Forelimb muscle (tissue), 1 donor: ENCODE measurements around the gene ALDH4A1. TPM values are rescaled to one million over a fixed set of nuclear protein-coding genes. Genes with fewer than 3 reads are reported as not detected.
"Not testable (repeated sequence)": the region's sequence is repeated elsewhere in the genome, so short reads cannot be mapped to it uniquely, and the experiment has no call there.

ENCODE experiments used
- DNase-seq: peaks from one replicate; pipeline ENCODE4 v3.0.0-alpha.2; 2013; ENCODE audit warnings: low read depth
- polyA plus RNA-seq: library from polyadenylated mRNA; unstranded; fragments of 120-200 nt; gene quantifications from one replicate; pipeline ENCODE4 v1.2.1, GENCODE V29; 2013; ENCODE audit not compliant: insufficient read length

Gene ALDH4A1
- polyA plus RNA-seq, 1 donor: 11.9 TPM

DNA sequence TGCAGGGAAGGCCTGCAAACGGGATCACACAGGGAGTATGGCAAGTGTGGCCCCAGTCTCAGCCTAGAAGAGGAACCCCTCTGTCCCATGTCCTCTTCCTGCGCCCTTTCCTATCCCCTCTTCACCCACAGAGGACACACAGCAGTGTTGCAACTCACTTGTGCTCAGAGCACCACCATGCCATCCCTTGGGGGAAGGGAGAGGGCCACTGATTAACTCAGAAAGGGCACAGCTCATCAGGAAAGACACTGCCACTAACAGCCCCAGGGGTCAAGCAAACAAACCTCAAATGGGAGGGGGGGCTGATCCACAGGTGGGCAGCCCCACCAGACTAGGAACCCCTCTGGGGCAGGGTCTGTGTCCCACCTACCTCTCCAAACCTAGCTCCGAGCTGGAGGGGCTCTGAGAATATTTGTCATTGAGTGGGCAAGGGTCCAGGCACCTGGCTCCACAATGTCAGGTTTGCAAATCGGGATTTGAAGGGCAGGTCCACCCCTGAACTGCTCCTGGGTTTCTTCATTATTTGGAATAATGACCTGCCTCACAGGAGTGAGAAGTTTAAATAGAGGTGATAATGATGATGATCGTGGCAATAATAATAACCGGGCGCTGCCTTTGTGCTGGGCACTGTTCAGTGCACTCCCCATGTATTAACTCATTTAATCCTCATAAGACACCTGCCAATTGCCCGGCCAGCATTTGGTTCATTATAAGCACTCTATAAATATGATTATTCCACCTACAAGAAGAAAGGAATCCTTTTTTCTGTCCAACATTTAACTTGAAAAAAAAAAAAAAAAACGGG, 1.0 kb downstream of the ALDH4A1 start:
- DNase-seq: no peak

DNA sequence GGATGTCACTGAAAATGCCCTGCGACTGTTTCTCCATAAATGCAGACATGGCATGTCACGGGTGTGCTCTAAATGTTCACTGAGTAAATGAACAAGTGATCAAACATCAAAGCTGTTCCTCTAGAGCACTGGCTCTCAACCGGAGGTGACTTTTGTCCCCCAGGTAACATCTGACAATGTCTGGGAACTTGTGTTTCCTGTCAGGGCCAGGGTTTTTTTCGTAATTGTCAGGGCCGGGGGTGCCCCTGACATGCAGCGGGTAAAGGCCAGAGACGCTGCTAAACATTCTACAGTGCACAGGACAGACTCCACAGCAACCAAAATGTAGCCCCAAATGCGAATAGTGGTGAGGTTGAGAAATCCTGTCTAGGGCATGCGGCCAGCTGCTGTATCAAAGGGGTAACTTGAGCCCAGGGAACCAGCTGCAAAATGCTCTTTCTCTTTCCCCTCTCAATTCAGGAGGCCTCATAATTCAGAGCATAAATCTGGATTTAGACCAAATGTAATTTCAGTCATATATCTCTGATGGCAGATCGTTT, 2.0 kb downstream of the ALDH4A1 start:
- DNase-seq: no peak

DNA sequence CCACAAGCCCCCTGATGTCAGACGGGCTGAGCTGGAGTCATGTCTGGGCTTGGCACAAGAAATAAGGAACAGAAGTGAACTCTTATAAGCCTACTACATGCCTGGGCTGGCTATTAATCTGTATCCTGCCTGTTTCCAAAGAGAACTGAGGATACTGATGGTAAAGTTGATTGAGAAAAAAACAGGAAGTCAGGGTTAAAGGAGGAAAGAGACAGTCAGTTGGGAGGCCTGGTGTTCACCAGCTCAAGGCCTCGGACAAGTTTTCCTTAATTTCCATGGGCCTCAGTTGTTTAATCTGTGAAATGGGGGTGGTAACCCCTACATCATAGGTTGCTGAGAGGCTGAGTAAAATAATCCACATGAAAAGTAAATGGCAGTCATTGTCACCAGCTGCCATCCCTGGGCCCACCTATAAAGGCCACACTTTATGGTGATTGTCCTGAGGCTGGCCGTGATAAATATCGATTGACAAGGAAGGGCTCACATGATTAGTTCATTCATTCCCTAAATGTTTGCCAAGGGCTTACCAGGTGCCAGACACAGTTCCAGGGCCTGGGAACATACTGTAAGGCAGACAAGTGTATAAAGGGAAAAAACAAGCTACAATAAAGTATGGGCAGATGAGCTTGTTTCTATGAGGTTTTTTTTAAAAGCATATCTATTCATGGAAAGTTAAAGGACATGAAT, 2.8 kb downstream of the ALDH4A1 start:
- no peak for DNase-seq

DNA sequence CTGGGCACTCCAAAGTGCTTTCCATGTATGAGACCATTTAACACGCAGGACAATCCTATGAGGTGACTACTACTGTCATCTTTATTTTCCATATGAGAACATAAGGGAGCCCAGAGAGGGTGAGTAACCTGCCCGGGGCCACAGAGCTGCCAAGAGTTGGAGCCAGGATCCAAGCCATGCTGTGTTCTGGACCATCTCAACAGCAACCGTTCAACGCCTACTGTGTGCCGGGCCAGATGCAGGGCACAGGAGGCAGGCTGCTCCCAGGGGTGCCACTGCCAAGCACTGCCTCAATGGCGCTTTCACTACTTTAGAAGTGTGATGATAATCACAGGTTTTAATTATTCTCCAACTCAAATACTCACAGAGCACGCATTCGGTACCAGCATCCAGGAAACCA, 3.8 kb downstream of the ALDH4A1 start:
- DNase-seq: no peak

DNA sequence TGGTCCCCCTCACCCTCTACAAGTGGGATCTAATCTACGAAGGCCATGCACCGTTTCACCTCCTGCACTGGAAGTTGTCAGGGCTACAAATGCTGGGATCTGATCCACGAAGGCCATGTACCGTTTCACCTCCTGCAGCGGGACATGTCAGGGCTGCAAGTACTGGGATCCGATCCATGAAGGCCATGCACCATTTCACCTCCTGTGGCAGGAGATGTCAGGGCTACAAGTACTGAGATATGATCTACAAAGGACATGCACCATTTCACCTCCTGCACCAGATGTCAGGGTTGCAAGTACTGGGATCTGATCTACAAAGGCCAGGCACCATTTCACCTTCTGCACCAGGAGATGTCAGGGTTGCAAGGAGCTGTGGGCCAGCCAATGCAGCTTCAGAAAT, 7.0 kb downstream of the ALDH4A1 start:
- no peak for DNase-seq

DNA sequence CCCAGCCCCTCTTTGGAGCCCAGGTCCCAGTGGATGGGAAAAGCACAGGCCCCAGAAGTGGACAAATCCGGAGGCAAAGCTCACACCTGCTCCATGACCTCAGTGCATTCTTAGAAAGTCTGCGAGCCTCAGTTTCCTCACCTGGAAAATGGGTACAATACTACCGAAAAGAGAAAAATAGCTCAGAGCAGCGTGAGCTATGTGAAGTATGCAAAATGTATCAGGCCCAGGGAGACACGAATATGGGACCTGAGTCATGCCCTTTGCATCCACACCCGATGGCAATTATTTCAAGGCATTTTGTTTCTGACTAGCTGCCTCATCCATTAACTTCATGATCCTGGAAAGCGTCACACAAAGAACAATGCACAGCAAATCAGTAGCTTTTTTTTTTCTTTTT, 9.2 kb downstream of the ALDH4A1 start:
- no peak for DNase-seq

DNA sequence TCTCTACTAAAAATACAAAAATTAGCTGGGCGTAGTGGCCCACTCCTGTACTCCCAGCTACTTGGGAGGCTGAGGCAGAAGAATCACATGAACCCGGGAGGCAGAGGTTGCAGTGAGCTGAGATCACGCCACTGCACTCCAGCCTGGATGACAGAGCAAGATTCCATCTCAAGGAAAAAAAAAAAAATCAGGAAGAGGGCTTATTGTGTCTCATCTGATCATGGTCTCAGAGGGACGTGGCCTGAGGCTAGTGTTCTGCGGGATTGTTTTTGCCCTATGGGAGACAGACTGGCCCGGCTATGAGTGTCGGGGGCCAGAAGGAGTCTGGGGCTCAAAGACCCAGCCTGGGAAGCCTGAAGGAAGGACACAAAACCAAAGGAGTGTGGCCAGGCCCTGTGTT, 10.5 kb downstream of the ALDH4A1 start:
- DNase-seq: not testable (repeated sequence)

DNA sequence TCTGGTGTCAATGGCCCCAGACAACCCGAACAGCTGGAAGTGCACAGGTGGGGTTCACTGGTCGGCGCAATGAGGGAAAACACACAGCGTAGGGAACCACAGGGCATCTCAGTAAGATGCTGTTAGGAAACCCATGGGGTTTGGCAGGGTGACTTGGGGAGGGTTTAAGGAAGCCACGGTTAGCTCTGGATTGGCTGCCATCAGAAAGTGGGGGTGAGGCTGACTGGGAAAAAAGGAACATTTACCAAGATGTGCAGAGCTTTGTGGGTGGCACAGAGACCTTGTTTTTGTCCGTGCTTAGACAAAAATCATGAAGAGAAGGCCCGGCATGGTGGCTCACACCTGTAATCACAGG, 11.0 kb downstream of the ALDH4A1 start:
- DNase-seq: no peak

DNA sequence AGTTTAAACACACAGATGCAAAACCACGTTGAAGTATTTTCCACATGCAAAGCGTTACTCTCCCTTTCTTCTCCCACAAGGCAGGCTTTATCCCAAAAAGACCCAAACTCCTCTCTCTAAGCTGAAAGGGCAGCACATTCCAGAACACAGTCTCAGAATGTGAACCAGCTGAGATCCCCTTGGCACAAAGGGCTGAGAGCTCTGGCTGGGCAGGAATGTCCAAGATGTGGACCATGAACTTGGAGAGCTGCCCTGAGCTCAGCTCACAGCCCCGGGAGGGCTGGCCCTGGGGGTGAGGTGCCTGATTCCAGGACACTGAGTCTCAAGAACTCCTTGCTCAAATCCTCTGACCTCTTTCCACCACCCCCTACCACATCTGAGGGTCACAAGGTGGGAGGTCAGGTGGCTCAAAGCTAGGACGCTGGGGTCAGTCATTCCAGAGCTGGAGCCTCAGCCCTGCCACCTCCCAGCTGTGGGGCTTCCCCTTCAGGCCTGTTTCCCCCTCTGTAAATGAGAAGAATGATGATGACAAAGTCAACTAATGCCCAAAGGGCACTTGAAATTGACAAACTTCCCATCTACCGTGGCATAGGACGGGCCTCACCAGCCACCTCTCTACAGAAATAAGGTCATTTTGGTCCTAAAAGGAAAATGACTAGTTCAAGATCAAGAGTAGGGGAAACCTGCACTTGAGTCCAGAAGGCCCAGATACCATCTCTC, 11.5 kb downstream of the ALDH4A1 start:
- no peak for DNase-seq

DNA sequence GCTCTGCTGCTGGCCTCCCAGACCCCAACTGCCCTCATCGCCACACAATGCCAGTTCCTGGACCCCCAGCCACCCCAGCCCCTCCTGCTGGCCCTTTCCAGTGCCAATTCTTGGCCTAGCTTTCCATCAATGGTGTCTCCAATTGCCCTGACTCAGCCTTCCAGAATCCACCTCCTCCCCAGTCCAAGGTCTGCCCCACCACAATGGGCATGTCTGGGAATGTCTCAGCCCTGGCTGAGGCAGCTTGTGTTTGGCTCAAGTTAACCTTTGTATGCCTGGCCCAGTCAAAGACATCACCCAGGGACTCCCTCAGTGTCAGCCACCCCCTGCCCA, 16.4 kb downstream of the ALDH4A1 start:
- DNase-seq: no peak

DNA sequence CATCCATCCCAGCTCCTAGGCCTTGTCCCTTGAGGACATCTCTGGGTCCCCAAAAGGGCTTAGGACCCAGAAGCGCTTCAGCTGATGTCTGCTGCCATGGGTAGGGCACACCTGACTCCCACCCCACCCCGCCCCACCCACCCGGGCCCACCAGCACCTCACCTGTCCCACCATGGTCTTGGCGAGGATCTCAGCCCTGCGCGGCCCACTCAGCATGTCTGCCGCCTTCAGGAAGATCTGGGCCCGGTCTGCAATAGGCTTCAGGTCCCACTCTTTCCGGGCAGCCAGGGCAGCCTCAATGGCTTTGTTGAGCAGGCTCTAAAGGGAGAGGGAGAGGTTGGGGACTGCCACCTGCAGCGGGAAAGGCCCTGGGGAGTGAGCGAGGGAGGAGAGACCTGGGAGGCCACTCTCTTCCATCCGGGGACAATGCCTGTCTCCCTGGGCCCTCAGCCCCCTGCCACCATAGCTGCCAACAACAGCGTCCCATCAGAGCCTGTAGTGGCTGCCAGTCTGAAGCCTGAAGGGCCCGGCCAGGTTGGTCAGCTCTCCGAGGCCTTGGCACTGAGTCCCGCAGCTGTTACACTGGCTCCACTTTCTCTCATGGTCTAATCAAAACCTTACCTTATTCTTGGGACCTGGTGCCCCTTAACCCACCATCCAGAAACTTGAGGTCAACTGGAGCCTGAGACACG, 16.9 kb downstream of the ALDH4A1 start:
- DNase-seq: no peak

DNA sequence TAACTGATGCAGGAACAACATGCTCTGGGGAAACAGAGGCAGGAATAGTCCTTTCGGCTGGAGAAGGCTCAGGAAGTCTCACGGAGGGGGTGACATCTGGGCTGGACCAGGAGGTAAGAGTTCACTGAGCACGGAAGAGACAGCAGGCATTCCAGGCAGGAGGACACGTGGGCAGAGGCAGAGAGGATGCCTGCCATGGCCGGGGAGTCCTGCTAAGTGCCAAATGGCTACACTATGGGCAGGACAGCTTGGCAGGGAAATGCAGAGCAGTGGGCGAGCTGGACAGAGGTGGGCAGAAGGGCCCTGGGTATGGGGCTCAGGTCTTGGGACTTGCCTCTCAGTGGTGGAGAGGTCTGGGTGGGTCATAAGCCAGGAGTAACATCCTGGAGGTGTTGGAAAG, 17.6 kb downstream of the ALDH4A1 start:
- DNase-seq: no peak

DNA sequence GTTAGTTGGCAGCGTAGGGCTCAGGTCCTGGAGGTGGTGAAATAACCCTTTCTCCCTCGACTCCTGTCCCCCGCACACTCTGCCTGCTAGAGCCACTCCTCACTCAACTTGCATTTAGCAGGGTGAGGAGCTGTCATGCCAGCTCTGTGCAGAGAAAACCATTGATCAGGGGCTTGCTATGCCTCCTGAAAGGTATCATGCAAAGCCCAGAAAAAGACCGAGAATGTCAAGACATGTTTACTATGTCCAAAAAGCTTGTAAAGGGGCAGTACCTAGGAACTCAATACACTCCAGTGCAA, 18.0 kb downstream of the ALDH4A1 start:
- DNase-seq: no peak

DNA sequence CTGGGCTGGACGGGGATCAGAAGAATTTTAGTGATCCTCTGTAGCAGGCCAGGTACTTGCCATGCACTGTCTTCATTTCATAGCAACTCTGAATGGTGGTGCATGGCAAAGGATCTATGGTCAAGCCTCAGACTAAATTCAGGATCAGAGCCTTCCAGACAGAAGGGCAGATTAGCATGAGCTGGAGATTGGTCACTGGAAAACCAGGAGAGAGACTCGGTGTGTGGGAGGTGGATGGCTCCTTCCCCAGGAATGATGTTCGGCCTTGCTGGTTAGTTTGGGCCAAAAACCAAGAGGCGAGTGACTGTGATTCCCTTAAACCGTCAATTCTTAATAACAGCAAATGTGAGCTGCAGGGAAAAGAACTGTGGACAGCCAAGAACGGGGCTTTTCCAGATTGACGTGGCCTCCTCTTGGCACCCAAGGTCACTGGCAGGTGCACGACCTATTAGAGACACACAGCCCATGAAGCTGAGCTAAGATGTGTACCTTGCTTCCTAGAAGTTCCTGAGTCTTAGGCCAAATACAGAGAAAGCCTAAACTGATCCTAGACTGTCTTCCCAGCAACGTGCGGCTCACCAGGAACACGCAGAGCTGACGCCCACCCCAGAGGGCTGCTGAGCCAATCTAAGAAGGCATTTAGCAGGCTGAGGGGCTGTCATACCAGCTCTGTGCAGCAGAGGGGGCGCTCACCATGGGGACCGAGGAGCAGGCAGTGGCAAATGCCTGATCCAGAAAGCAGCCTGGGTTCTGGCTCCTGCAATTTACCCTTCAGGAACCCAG, 18.5 kb downstream of the ALDH4A1 start:
- no peak for DNase-seq

DNA sequence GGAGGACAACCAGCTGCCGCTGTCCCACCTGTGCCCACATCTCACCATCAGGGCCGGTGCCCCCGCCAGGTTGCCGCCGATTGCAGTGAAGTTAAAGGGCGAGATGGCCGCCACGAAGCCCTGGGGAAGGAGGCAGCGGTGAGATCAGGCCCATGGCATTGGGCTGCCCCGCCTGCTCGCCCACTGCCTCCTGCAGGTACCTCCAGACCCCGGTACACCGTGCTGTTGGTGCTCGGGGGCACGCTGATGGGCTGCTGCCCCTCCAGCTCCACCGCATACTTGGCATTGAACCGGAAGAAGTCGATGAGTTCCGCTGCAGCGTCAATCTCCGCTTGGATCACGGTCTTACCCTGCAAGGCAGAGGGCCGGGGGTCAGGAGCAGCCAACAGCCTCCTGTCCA, 19.3 kb downstream of the ALDH4A1 start:
- no peak for DNase-seq

DNA sequence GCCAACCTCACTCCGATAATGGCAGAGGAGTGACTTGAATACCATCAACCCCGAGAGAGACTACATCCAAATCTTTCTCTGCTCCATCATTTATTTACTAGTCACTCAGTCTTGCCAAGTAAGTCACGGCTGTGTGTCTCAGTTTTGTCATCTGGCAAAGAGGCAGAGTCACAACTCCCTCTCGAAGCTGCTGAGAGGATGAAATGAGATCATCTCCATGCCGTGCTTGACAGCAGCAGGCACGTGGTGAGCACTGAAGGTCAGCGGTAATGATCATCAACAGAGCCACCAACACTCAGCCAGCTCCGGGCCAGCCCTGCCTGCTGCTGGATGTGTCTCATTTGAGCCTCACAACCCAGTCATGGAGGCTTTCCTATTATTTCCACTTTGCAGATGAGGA, 19.9 kb downstream of the ALDH4A1 start:
- no peak for DNase-seq

DNA sequence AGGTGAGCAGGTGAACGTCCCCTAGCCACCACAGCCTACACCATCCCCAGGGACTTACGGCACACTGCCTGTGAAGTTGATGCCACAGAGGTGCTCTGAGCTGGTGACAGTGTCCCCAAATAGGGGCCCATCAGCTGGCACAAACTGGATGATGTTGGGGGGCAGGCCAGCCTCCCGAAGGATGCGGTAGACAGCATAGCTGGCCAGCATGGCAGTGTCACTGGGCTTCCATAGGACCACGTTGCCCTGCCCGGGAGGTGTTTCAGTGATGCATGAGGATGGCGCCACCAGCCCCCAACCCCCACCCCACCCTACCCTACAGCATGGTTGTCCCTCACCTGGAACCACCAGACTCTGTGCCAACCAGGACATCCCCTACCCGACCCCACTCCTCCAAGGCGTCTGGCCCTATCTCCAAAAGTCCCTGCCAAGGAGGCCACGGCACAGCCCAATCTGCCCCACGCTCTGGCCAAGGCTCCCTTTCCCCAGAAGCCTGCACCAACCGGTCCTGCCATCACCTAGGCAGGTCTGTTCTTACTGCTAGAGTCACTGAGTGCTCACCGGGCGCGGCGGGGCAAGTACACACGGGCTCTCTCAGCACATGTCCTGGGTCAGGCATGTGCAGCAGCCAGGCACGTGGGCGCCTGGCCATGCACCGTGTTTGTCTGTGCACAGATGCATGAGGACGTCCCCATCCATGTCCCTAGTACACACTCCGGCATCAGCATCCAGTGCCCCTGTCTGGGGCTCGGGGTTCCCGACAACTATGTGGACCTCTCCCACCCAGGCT, 20.5 kb downstream of the ALDH4A1 start:
- DNase-seq: no peak

DNA sequence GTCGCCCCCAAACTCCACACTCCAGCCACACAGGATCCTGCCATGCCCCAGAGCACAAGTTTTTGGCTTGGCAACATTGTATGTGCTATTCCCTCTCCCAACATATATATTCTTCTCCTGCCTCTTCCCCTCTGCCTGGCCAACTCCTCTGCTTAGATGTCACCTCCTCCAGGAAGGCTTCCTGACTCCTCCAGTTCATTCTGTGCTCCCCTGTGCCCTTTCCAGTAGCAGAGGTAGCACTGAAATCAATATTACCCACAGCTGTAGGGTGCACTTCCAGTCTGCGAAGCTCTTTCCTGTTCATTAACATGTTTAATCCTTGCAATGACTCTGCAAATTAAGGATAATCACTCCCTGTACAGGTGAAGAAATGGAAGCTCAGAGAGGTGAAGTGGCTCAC, 21.2 kb downstream of the ALDH4A1 start:
- no peak for DNase-seq

DNA sequence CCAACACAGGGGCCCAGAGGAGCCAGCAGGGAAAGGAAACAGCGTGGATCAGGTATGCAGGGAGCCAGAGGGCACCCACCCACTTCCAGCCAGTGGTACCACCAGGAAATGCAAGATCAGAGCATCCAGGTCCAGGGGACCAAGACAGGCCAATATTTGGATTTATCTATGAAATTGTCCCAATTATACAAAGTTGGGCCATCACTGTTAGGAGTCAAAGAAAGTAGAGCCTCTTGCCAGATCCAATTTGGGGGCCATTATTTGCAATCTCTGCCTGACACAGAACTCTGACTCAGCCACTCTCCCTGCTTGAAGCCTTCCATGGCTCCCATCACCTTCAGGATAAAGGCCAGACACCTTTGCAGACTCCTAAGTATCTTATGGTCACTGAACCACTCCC, 21.8 kb downstream of the ALDH4A1 start:
- DNase-seq: no peak

DNA sequence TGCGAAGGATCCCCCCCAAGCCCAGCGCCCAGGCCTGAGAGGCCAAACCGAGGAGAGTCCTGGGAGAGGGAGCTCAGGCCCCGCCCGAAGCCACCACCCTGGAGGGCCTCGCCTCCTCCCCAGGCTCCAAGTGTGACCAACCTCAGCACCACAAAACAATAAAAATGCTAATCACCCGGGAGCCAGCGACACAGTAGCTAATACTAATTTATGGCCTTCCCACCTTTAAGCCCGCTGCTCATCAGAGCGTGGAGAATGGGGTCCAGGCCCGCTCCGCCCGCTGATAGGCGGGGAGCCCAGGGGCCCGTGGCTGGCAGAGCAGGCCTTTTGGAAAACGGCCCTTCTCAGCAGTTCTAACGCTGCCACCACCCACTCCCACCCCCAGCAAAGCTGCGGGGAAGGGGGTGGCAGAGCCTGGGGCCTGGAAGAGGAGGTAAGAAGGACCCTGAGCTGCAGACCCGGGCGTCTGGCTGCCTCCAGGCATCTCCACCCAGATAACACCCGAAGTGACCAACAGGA, 22.5 kb downstream of the ALDH4A1 start:
- DNase-seq: no peak
